ENCODE measurements around the gene C22orf23.

DNA sequence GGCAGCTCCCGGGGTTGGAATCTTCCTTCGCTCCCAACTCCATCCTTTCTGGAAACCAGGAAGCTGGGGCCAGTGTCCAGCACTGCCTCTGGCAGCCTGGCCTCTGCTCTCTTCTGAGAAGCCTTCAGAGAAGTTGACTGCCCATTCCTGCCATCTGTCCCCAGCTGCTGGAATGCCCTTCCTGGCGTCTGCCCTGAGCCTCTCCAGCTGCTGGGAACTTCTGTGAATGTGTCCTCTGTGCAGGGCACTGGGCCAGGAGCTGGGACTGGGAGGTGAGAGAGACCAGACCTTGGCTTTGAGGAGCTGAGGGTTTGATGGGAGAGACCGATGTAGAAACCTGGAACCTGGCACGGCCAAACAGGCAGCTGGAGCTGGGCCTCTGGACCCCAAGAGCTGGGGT, 36.9 kb upstream of the C22orf23 start:
- TF ChIP-seq YY1 (IDR thresholded peaks at IDR 0.05; ENCODE audit: insufficient read depth, insufficient read length): no peak
- no peak for TF ChIP-seq SUZ12 (IDR thresholded peaks at IDR 0.05; ENCODE audit: extremely low read depth, insufficient read depth, insufficient read length)
